Fibroblast of skin of left quadriceps (primary cell): Measurements from ENCODE around the gene CFAP90.

Experiments
- DNase-seq, 2 experiments: peaks; one replicate each; pipeline ENCODE4 v3.0.0-alpha.2; 2013; ENCODE audit warnings: low read depth in 2 of 2

CFAP90 gene, protein sequence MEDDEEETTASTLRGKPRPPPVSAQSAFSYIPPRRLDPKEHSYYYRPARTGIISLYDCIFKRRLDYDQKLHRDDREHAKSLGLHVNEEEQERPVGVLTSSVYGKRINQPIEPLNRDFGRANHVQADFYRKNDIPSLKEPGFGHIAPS

DNA sequence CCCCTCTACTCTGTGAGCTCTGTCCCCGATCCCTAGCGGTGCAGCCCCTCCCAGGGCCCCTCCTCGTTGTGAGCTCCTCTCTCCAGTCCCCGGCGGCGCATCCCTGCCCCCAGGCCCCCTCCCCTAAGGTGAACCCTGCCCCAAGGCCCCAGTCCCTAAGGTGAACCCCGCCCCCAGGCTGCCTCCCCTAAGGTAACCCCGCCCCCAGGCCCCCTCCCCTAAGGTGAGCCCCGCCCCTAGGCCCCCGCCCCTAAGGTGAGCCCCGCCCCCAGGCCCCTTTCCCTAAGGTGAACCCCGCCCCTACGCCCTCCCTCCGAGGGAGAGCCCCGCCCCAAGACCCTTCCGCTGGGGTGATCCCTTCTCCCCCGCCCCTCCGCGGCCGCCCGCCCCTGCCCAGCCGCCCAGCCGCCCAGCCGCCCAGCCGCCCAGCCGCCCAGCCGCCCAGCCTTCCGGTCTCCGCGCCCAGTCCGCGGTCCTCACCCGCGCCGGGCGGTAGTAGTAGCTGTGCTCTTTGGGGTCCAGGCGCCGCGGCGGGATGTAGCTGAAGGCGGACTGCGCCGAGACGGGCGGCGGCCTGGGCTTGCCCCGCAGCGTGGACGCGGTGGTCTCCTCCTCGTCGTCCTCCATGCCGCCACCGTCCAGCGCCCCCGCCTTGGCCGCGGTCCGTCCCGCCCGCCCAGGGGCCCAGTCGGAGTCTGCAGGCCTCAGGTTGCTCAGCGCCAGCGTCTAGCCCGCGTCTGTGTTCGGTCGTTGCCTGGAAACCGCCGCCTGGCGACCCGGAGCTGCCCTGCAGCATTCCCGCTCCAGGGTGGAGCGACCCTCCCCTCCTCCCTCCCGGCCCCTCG lies at the start of gene CFAP90:
TSS of gene CFAP90 (minus strand) at position 739 of the 845 bp plus-strand sequence. CDS start at position 627, 112 bp downstream.
- no peak for DNase-seq

DNA sequence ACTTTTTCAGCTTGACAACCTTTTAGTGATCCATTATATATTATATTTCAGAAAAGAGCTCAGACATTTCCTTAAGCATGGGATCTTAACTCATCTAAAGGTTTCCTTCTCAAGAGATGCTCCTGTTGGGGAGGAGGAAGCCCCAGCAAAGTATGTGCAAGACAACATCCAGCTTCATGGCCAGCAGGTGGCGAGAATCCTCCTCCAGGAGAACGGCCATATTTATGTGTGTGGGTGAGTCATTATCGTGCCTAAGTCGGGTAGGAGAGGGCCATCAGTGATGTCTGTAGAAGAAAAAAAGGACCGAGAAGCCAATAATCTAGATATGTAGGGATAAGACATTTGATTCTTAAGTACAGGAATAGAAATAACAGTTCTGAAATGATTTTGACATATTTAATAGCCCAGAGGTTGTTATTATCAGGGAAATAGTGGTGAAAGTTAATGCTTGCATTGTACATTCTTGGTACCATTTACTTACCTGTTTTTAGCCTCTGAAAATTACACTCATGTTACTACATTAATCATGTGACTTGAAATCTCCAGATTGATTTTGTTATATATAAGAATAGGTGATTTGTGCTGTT lies 46.2 kb upstream of the CFAP90 start:
- no peak for DNase-seq

DNA sequence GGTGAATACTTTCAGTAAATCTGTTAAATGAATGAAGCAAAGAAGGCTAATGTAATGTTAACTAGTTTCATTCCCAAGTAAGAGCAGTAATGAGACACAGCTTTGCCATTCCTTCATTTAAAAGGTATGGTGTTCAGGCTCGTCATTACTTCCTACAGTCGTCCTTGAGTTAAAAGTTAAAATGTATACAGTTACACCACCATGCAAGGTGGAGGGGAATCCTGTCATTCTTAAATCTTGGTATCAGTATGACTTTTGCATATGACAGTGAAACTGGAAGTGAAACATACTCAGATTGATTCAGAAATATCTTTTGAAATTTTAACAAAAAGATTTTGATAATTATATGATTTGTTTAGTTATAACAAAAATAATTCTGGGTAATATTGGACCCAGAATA lies 43.9 kb upstream of the CFAP90 start:
- no peak for DNase-seq

DNA sequence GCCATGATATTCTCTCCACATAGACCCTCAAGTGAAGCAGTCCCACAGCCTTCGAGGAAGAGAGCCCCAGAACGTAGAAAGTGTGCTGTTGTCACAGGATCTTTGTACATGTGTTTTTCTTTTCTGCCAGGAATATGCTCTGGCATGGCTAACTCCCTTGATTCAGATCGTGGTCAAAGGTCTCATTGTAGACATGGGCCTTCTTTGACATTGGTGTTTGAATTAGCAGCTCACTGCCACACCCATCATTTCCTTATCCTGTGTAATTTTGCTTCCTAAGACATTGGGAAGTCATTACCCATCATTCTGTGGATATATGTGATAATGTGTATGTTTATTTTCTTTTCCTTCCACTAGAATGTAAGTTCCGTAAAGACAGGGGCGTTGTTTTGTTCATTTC lies 43.5 kb upstream of the CFAP90 start:
- DNase-seq = no peak

DNA sequence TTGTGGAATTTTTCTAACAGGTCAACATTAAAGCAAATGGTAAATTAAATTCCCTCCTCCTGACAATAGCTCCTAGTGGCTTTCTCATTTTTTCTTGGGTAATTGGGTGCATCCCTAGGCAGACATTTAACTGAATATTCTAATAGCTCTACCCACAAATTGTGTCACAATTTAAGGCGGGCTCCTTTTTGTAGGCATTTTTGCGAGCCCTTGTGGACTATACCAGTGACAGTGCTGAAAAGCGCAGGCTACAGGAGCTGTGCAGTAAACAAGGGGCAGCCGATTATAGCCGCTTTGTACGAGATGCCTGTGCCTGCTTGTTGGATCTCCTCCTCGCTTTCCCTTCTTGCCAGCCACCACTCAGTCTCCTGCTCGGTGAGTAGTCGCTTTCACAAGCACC lies 38.0 kb upstream of the CFAP90 start:
- DNase-seq = no peak

DNA sequence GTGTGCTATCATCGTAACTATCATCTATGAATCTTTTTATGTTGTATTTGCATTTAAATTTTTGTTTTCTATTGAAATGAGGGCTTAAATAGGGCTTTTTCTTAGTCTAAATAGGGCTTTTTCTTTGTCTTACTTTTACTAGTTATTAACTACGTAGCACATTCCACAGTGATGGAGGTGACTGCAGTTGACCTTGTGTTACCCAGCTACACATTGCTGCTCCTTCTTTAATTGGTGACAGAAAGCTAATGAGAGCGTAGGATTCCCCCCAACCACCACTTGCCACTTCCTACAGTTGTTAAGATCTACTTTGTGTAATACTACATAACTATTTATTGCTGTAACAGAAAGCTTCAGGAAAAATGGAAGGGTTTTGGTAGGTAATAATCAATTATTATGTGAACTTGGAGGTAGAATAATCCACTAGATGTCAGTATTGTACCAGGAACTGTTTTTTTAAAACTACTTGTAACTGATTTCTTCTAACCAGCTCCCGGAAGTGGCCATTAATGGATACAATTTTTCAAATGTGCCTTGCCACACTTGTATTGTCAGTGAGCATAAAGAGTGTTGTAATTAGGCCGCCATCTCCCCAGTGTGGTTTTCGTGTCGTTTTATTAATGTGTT lies 36.0 kb upstream of the CFAP90 start:
- peak; percentile 38 to 42 for DNase-seq

DNA sequence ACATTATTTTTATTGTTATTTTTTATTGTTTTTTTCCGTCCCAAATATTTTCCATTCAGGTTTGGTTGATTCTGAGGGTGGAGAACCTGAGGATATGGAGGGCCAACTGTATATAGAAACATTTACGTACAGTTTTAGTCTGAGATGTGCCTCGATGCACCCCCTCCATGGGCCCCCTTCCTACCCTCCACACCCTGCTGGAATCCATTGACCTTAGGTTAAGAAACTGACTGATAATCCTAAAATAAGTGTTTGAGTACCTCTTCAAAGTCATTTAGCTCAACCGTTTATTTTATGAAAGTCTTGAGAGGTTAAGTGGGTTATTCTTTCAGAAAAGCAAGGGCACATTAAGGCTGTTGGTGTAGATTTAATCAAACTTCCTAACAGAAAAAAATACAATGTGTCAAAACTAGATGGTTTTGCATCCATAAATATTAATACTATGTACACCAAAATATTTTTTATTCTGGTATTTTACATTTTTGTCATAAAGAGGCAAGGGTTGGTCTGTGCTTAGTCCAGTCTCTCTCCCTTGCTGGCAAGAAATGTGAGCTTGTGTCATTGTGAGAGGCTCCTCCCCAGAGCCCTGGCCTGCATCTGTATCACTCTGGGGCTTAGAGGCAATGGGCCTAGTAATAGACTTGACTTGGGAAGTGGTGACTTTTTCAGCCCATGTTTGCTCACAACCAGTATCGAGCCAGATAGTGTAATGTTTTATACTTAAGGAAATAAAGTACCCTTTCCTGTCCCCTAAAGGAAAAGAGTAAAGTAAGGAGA lies 33.7 kb upstream of the CFAP90 start:
- DNase-seq = no peak

DNA sequence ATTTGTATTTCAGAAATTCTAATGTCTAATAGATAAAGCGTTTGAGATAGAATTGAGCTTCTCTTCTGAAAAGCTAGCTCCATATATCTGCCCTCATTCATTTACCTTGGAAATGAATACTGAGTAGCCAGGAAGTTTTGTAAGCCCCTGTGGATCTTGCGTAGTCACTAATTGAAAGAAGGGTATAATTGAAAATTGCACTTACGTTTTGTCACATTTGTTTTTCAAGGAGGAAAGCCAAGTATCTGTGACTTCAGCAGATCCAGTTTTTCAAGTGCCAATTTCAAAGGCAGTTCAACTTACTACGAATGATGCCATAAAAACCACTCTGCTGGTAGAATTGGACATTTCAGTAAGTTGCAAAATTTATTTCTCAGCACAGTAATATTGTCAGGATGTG lies 32.0 kb upstream of the CFAP90 start:
- DNase-seq = no peak

DNA sequence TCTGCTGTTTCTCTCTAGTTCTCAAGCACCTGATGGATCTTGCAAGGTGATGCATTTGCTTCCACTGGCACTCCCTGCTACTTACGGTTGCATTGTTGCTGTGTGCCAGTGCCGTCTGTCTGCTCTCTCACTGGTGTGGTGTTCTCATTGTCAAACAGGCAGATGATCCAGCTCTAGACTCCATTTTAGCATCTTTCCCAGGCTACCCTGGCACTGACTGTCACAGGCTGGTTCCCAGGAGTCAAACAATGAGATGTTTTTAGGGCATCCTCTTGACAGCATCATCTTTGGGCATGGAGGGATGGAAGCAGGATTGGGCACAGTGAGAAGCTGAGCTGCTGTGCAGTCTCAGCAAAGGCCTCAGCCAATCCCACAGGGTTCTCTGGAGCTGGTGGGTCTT lies 30.9 kb upstream of the CFAP90 start:
- no peak for DNase-seq

DNA sequence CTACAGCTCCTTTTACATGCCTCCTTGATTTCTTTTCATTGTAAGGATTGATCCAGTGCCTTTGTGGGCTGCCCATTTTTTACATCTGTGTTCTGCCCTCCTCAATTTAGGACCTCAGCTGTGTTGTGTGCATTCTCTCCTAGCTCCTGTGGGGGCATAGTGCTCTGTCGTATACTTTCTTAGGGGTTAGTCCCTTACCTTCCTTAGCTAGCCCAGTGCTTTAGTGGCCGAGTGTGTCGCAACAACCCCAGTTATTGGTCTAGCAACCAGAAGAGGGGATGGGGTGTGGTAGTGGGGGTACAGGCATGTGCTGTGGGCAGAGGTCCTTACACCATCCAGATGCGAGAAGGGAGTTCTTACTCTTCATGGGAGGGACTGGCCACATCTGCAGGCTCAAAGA lies 30.2 kb upstream of the CFAP90 start:
- DNase-seq = no peak

DNA sequence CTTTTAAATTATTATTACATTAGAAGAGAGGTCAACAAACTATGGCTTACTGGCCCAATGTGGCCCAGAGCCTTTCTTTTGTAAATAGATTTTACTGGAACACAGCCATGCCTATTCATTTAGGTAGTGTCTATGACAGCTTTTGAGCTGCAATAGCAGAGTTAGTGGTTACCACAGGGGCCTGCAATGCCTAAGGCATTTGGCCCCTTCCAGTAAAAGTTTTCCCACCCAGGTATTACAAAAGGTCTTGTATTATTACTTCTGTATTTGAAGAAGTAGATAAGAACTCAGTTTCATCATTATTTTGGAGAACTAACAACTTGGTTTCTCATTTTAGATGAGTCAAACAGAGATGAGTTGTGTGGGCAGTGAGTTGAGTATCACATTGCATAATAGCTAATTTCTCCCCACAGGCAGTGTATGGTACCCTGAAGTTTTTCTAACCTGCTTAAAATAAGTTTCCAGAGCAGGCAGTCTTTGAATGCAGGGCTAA lies 27.5 kb upstream of the CFAP90 start:
- DNase-seq = no peak

DNA sequence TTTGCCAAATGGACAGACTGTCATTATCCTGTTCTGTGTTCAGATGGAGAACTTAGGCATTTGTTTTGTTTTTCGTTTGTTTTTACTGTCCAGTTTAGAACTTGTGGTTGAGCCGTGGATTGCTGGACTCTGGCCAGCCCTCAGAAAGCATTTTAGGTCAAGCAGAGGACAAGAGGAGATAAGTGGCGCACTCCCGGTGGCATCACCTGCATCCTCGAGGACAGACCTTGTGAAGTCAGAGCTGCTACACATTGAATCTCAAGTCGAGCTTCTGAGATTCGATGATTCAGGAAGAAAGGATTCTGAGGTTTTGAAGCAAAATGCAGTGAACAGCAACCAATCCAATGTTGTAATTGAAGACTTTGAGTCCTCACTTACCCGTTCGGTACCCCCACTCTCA lies 26.9 kb upstream of the CFAP90 start:
- DNase-seq = no peak

DNA sequence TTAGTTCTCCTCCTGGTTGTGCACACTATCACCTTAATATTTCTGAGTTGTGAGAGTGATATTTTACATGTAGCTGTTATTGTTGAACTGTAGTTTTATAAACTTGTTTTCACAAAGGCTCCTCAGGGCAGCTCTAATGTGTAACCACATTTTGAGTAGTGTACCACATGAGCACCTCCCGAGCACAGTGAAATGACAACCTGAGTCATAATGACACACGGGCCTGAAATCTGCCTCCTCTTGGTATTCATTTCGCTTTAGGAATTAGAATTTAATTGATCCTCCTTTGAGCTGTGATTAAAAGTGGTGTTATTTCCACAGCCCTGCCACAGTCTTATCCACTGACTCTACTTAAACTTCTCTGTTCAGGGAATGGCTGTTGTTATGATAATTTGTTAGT lies 25.9 kb upstream of the CFAP90 start:
- DNase-seq = peak in 1 of 2 experiments; percentile 15

DNA sequence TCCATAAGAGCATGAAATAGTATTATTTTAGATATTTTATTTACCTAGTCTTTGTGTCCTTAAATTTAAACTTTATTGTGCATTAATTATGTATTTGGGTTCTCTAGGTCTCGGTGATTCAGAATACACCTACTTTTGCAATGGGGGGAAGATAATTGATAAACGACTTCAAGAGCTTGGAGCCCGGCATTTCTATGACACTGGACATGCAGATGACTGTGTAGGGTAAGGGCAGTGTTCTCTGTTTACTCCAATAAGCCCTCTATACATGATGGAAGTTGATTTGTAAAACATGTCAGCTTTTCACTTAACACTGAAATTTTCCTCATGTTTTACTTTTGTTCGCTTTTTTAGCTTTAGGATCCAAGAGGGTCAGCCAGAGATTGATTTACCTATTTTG lies 24.2 kb upstream of the CFAP90 start:
- no peak for DNase-seq

DNA sequence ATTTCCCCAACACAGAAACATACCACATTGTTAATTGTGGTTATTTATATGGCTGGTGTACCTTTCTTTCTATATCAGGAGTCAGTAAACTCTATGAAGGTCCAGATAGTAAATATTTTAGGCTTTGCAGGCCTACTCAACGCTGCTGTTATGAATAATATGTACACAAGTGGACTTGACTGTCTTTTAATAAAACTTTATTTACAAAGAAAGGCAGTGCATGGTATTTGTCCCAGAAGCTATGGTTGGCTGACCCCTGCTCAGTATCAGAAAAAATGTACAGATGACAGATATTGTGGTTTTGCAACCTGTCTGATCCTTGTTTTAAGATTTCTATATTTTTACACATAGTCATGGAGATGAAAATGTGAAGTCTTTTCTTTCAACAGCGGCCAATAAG lies 23.7 kb upstream of the CFAP90 start:
- DNase-seq = no peak

DNA sequence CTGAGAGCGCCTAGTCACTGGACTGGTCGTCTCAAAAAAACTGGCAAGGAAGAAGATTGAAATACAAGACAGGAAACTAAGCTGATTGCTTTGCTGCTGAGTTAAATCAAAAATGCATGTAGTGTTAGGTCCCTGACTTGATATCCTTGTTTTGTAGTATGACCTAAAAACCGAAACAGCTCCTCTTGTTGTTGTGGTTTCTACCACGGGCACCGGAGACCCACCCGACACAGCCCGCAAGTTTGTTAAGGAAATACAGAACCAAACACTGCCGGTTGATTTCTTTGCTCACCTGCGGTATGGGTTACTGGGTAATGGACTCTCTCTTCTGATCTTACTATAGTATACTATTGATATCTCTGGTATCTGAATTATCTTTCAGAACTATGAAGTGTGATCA lies 22.3 kb upstream of the CFAP90 start:
- DNase-seq = no peak

DNA sequence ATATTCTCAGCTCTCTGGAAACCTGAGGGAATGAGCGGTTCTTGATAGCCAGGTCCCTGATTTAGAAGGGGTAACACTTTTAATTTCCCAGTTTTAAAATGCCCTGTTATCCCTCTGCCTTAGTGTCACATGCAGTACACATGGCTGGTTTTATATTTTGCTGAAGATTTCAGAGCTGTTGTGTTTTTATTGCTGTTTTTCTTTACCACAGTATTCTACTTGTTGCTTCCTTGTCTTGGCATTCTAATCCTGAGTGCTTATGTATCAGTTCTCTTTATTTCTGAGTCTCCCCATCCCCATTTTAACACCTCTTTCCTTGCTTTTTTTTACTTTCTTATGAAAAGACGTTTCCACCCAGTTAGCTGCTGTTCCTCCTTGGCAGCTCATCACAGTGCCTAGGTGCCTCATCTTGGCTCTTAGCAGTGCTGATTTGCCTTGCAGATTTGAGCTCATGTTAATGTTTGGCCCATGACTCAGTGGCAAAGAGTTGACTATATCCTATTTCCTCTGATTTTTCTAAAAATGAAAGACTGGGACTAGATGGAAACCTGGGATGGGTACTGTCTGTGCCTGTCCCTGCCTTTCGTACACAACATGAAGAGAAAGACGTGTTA lies 21.7 kb upstream of the CFAP90 start:
- DNase-seq = no peak

DNA sequence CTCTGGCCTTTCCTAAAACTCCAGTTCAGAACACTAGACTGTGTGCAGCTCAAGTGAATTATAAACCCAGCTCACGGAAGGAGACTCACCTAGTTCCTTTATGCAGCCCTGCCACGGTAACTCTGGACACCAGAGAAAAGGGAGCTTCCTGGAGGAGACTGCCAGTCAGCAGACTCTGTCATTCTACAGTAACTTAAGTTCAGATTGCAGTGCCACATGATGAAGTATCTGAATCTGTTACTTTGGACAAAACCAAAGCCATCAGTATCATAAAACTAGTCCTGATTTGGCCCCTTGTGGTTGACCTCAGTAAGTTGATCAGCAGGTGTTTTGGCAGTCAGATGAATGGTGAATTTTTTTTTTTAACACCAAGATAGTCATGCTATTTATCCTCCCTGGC lies 20.7 kb upstream of the CFAP90 start:
- no peak for DNase-seq

DNA sequence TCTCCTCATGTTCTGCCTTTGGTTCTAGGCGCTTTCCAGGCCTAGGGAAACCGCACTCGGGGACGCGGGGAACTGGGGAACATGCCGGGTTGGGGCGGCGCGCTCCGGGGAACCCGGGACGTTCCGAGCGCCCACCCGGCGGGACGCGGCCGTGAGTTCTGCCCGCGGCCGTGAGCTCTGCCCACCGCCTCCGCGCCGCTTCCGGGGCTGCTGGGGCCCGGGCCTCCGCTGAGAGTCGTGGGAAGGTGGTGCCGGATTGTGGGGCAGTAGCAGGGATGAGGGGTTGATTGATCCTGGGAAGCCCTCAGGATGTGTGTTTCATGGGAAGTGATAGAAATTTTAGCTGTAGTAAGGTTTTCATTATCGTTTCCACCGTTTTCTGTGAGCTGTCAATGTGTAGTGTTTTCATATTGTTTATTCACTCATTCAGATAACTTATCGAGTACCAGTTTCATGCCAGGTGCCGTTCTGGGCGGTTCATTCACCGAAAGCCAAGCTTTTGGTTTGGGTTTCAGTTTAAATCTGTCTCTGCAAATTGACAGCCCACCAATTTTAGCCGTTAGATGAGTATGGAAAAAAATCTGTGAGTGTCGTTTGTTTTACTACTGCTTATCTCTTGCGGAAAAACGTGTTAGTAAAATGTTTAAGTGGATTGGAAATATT lies 18.7 kb upstream of the CFAP90 start:
- no peak for DNase-seq

DNA sequence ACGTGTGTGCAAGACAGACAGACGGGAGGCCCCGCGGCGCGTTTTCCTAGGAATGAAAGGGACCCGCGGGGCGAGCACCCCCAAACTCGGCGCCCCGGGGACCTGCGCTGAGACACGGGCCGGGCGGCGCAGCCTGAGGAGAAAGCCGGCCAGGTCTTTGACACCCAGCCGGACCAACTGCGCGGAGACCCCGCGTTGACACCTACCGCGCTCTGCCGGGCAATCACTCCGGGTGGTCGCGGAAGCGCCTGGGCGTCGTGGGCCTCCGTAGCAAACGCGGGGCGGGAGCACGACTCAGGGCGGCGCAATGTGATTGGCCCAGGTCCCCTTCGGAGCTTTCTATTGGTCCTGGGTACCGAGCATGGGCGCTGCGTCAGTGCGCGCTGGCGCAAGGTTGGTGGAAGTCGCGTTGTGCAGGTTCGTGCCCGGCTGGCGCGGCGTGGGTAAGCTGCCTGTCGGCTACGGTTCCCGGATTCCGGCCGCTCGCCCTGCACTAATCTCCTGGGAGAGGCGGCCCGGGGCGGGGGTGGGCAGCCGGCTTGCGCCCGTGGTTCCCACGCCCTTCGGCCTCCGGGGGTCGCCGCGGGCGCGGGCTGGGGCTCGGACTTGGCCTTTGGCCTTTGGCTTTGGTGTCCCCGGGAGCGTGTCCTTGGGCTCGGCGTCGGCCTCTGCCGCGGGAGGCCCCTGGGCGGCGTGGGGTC lies 18.0 kb upstream of the CFAP90 start, which contains the start of the genes FASTKD3 and MTRR:
TSS of gene FASTKD3 (minus strand) at position 259 of the 701 bp plus-strand sequence. CDS start 948 bp downstream, outside the sequence.
TSS of gene MTRR (plus strand) at position 376 of the 701 bp plus-strand sequence. CDS start 1,647 bp downstream, outside the sequence.
- peak; percentile 78 to 83 for DNase-seq
